Gastroesophageal sphincter (tissue), 4 donors: Measurements from ENCODE around the gene MGLL. TPM values are rescaled to one million over a fixed set of nuclear protein-coding genes. Genes with fewer than 3 reads are reported as not detected.

Source experiments
- ATAC-seq: fragments of 150-250 bp; one replicate; pipeline ENCODE4 v1.9.1; 2016; ENCODE audit warnings: mild to moderate bottlenecking, moderate library complexity
- H3K27ac ChIP-seq, 4 donors: fragments of 200-600 bp; sonication (generic) in 3 of 4; 1 replicate in 3 of 4; 2 replicates in 1 of 4; pipeline ENCODE4 v1.5.1; 2016 to 2019
- H3K27me3 ChIP-seq: fragments of 200-600 bp; sonication (generic); one replicate; pipeline ENCODE4 v1.5.1; 2019
- H3K36me3 ChIP-seq, 2 donors: fragments of 200-600 bp; sonication (generic); one replicate each; pipeline ENCODE4 v1.5.1; 2019; ENCODE audit warnings: control low read depth in 1 of 2
- H3K4me1 ChIP-seq, 3 donors: fragments of 200-600 bp; sonication (generic); 1 replicate in 2 of 3; 2 replicates in 1 of 3; pipeline ENCODE4 v1.5.1; 2016 to 2019; ENCODE audit warnings: control low read depth in 2 of 3
- H3K4me3 ChIP-seq, 2 donors: fragments of 200-600 bp; sonication (generic); one replicate each; pipeline ENCODE4 v1.5.1; 2019; ENCODE audit warnings: mild to moderate bottlenecking in 1 of 2, moderate library complexity in 1 of 2
- H3K9me3 ChIP-seq, 3 donors: fragments of 200-600 bp; sonication (generic); one replicate each; pipeline ENCODE4 v1.5.1; 2017 to 2019; ENCODE audit warnings: control low read depth in 2 of 3
- CTCF ChIP-seq, 4 experiments: fragments of 200-600 bp in 2 of 4; fragments of 450-650 bp in 2 of 4; sonication (generic) in 1 of 4; IDR thresholded peaks; one replicate each; pipeline ENCODE4 v1.5.1; 2017 to 2019; ENCODE audit warnings: antibody characterized with exemption in 4 of 4, mild to moderate bottlenecking in 2 of 4, moderate library complexity in 2 of 4
- EP300 ChIP-seq: sonication (generic); formaldehyde crosslinking; IDR thresholded peaks from one replicate; pipeline ENCODE4 v1.6.1; 2017; ENCODE audit warnings: antibody characterized with exemption, mild to moderate bottlenecking
- POLR2A ChIP-seq, 2 donors: fragments of 450-650 bp; IDR thresholded peaks; one replicate each; pipeline ENCODE4 v1.6.1; 2017; ENCODE audit warnings: antibody characterized with exemption in 2 of 2, mild to moderate bottlenecking in 2 of 2, moderate library complexity in 1 of 2
- POLR2AphosphoS5 ChIP-seq: sonication (generic); formaldehyde crosslinking; IDR thresholded peaks from one replicate; pipeline ENCODE4 v1.6.1; 2017; ENCODE audit warnings: antibody characterized with exemption
- WGBS, 2 donors: methylation state at CpG; one replicate each; pipeline ENCODE4 v1.1.5; 2018; ENCODE audit warnings: low coverage in 1 of 2; 5-methylcytosine and 5-hydroxymethylcytosine counted together
- total RNA-seq, 4 donors: library from RNA; depleted of rRNA; stranded (reverse); fragments of >200 nt; gene quantifications; one replicate each; pipeline ENCODE4 v1.1.0, GENCODE V29; 2016

Gene MGLL
- total RNA-seq, 4 donors from 2014 or later: 39.2 to 171 (median 55.8) TPM

- Histone ChIP-seq H3K4me1 (peaks cover 0 to 59% (median 26%) of the 10 kb centered on the region in 3 donors), H3K9me3 (no peaks in the 10 kb centered on the region), H3K27ac (peak overlapping the region in 3 of 4 donors; percentile 14 to 73 (median 73)), H3K4me3 (peak overlapping the region in 1 of 2 donors; percentile 7), H3K27me3 (no peaks in the 10 kb centered on the region), H3K36me3 (no peaks in the 10 kb centered on the region)
- WGBS, 2 donors: 13 to 25% methylated on average over 3 to 13 of the region's 15 CpGs
- ATAC-seq: peak; percentile 55
- TF ChIP-seq EP300: no peak
- TF ChIP-seq CTCF (IDR thresholded peaks at IDR 0.05): no peak
- TF ChIP-seq POLR2A (IDR thresholded peaks at IDR 0.05): no peak
- no peak for TF ChIP-seq POLR2AphosphoS5
Measured at GRCh38 chr3:127762077-127762786, 60.1 kb downstream of the MGLL start.

- no peak for ATAC-seq
- peak overlapping the region in 3 of 4 donors; percentile 14 to 73 (median 73) for H3K27ac ChIP-seq
- H3K27me3 ChIP-seq: no peaks in the 10 kb centered on the region
- peak in 2 of 4 experiments; percentile 23 to 31 for TF ChIP-seq CTCF (IDR thresholded peaks at IDR 0.05)
- TF ChIP-seq EP300: no peak
- H3K36me3 ChIP-seq: no peaks in the 10 kb centered on the region
- H3K9me3 ChIP-seq: no peaks in the 10 kb centered on the region
- WGBS, 2 donors: 43% methylated on average over 2 of the region's 12 CpGs; no CpG with 5 or more reads in 1 of the 2 donors
- H3K4me1 ChIP-seq: peaks cover 0 to 59% (median 26%) of the 10 kb centered on the region in 3 donors
- peak overlapping the region in 1 of 2 donors; percentile 7 for H3K4me3 ChIP-seq
Measured at GRCh38 chr3:127761441-127761801, 60.9 kb downstream of the MGLL start.

GRCh38 chr3:127760791-127761440 is 61.4 kb downstream of the MGLL start:
- no peaks in the 10 kb centered on the region for H3K27me3 ChIP-seq
- peak overlapping the region in 3 of 4 donors; percentile 14 to 73 (median 73) for H3K27ac ChIP-seq
- no peak for TF ChIP-seq POLR2A (IDR thresholded peaks at IDR 0.05)
- no peak for TF ChIP-seq CTCF (IDR thresholded peaks at IDR 0.05)
- no peak for TF ChIP-seq EP300
- TF ChIP-seq POLR2AphosphoS5: no peak
- H3K4me1 ChIP-seq: peaks cover 0 to 59% (median 26%) of the 10 kb centered on the region in 3 donors
- no peaks in the 10 kb centered on the region for H3K9me3 ChIP-seq
- WGBS, 2 donors: 68 to 72% methylated on average over 2 to 7 of the region's 13 CpGs
- no peak overlapping the region for H3K4me3 ChIP-seq
- H3K36me3 ChIP-seq: no peaks in the 10 kb centered on the region
- ATAC-seq: peak; percentile 8

- no peak overlapping the region for H3K4me3 ChIP-seq
- H3K4me1 ChIP-seq: peaks cover 0 to 59% (median 26%) of the 10 kb centered on the region in 3 donors
- peak overlapping the region in 3 of 4 donors; percentile 14 to 73 (median 73) for H3K27ac ChIP-seq
- H3K27me3 ChIP-seq: no peaks in the 10 kb centered on the region
- 50% methylated on average over 1 of the region's 14 CpGs; no CpG with 5 or more reads in 1 of the 2 donors for WGBS, 2 donors
- H3K36me3 ChIP-seq: no peaks in the 10 kb centered on the region
- ATAC-seq: peak; percentile 70
- TF ChIP-seq EP300 (no peak), POLR2A (IDR thresholded peaks at IDR 0.05) (no peak), POLR2AphosphoS5 (peak; percentile 31), CTCF (IDR thresholded peaks at IDR 0.05) (peak in 1 of 4 experiments; percentile 12)
- H3K9me3 ChIP-seq: no peaks in the 10 kb centered on the region
Measured at GRCh38 chr3:127760361-127760760, 62.0 kb downstream of the MGLL start.
